Activated T-cell treated with anti-CD3 and anti-CD28 coated beads, Interleukin-2, amount 50 U/mL, for 48 hours (primary cell): Measurements from ENCODE around the gene BICRAL.
"Not testable (repeated sequence)": the region's sequence is repeated elsewhere in the genome, so short reads cannot be mapped to it uniquely, and the experiment has no call there.

Experiments
- DNase-seq, 2 experiments: peaks; one replicate each; pipeline ENCODE4 v3.0.0-alpha.2; 2020

The BICRAL gene

DNA sequence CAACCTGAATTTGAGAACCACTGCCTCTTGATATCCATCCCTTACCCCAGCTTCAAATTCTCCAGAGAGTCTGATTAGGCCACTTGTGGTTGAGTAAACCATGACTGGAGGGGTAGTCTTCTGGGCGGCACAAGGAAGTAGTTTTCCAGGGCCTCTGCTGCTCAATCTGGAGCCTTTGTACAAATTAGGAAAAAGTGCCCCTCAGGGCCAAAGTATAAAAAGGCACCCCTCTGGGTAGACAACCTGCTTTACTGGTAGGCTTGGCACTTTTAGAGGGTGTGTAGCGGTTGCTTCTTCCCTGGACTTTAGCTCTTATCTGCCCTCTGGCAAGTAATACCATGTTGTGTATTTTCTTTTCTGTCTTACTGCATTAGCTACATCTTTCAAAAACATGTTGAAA lies 64.7 kb downstream of the BICRAL start:
- DNase-seq, result no peak

GRCh38 chr6:42848700-42849099 lies 66.8 kb downstream of the BICRAL start:
- no peak for DNase-seq

GRCh38 chr6:42851599-42851998 lies 69.7 kb downstream of the BICRAL start:
- DNase-seq, result no peak

GRCh38 chr6:42860036-42860435 lies 78.2 kb downstream of the BICRAL start:
- no peak for DNase-seq

DNA sequence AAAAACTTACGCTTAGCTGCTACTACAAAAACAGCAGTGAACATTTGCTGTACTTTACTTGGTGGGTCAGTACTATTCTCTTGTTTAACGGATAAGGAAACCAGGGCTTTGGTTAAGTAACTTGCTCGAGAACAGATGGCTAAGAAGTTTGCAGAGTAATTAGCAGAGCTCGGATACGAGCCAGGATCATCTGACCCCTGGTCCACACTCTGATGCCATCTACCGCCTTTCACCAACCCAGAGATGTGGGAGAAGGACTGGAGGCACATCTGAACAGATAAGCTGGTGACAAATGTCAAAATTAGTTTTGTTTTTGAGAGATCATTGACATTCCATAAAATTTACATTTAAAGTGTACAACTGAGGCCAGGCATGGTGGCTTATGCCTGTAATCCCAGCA lies 78.6 kb downstream of the BICRAL start:
- DNase-seq, result no peak

- no peak for DNase-seq
Observed at GRCh38 chr6:42864602-42865001, 82.8 kb downstream of the BICRAL start.

GRCh38 chr6:42870145-42870936 lies 88.5 kb downstream of the BICRAL start:
- DNase-seq, result no peak

- no peak for DNase-seq
Observed at GRCh38 chr6:42871711-42872110, 89.9 kb downstream of the BICRAL start.

- no peak for DNase-seq
Observed at GRCh38 chr6:42873313-42873712, 91.5 kb downstream of the BICRAL start.

DNA sequence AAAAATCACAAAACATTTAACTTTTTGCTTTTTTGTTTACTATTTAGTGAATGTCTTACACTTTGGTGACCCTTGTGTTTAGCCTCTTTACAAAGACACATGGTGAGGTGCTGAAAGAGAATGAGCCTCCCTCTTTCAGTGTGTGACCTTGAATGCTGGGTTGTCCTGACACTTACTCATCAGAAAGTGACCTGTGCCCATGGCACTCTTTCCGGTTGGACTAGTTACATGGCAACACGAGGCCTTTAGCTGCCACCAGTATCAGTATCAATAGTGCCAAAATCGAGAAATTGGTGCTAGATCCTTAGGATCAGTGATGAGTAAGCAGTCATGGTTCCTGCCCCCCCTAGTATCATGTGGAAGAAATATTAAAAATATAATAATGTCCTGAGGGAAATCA lies 95.8 kb downstream of the BICRAL start:
- DNase-seq, result no peak

GRCh38 chr6:42879372-42880239 lies 97.8 kb downstream of the BICRAL start, which contains the start of gene RPL7L1:
TSS of gene RPL7L1 (plus strand) at chr6:42879616. CDS start at chr6:42879911, 295 bp downstream.
- DNase-seq, result peak; percentile 88 to 89

DNA sequence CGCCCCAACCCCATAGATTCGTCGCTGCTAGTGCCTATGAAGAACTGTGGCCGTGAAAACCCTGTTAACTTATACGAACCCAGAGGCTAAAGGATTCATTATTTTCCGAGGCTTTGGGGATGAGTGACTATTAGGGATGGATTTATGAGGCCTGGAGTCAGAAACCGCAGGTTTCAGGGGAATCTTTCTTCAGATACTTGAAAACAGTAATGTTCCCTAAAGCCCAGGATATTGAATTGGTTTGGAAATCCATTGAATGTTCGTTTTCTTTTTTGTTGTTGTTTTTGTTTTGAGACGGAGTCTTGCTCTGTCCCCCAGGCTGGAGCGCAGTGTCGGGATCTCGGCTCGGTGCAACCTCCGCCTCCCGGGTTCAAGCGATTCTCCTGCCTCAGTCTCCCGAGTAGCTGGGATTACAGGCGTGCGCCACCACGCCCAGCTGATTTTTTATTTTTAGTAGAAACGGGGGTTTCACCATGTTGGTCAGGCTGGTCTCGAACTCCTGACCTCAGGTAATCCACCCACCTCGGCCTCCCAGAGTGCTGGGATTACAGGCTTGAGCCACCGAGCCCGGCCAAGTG lies 98.5 kb downstream of the BICRAL start:
- peak in 1 of 2 experiments; percentile 37 for DNase-seq

- DNase-seq, result not testable (repeated sequence)
Observed at GRCh38 chr6:42880871-42881270, 99.0 kb downstream of the BICRAL start.

GRCh38 chr6:42885702-42886101 lies 103.8 kb downstream of the BICRAL start:
- no peak for DNase-seq

DNA sequence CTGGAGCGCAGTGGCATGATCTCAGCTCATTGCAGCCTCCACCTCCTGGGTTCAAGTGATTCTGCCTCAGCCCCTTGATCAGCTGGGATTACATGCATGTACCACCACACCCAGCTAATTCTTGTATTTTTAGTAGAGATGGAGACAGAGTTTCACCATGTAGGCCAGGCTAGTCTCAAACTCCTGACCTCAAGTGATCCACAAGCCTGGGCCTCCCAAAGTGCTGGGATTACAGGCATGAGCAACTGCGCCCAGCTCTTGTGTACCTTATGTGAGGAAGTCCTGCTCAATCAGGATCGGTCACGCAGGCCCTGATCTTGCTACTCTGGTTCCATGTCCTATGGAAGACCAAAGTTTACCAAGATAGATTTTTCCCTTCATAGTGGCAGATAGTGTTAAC lies 106.3 kb downstream of the BICRAL start:
- peak in 1 of 2 experiments; percentile 21 for DNase-seq

DNA sequence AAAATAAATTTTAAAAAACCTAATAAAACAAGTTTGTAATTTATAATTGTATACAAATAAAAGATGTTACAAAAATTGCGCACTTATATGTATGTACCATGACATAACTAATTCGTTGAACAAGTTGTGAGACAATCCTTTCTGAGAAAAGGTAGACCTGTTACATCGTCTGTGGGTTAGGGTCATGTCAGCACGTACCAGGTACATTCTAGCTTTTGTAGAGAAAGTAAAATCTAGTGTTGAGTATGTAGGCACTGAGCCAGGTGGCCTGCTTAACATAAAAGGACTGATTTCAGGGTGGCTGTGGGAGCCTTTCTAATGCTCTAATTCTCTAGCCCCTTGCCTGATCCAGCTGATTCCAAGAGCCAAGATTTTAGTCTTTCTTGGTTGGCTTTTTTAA lies 108.0 kb downstream of the BICRAL start:
- peak; percentile 14 to 26 for DNase-seq

GRCh38 chr6:42890311-42891198 lies 108.7 kb downstream of the BICRAL start:
- peak; percentile 94 to 95 for DNase-seq

GRCh38 chr6:42891199-42891722 lies 109.4 kb downstream of the BICRAL start:
- DNase-seq, result no peak

DNA sequence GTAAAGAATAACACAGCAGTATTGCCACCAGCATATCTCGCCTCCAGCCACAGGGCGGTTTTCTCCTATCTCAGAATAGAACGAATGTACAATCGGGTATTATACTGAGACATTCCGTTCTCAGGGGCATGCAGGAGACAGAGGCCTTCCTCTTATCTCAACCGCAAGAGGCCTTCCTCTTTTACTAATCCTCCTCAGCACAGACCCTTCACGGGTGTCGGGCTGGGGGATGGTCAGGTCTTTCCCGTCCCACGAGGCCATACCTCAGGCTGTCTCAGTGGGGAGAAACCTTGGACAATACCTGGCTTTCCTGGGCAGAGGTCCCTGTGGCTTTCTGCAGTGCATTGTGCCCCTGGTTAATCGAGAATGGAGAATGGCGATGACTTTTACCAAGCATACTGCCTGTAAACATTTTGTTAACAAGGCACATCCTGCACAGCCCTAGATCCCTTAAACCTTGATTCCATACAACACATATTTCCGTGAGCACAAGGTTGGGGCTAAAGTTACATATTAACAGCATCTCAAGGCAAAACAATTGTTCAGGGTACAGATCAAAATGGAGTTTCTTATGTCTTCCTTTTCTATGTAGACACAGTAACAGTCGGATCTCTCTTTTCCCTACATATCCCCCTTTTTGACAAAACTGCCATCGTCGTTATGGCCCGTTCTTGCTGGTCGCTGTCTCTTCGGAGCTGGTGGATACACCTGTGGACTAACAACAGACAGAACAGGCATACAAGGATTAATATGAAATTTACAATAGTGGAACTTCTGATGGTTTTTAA lies 112.4 kb downstream of the BICRAL start:
- not testable (repeated sequence) for DNase-seq

- DNase-seq, result no peak
Observed at GRCh38 chr6:42896178-42896719, 114.4 kb downstream of the BICRAL start.

DNA sequence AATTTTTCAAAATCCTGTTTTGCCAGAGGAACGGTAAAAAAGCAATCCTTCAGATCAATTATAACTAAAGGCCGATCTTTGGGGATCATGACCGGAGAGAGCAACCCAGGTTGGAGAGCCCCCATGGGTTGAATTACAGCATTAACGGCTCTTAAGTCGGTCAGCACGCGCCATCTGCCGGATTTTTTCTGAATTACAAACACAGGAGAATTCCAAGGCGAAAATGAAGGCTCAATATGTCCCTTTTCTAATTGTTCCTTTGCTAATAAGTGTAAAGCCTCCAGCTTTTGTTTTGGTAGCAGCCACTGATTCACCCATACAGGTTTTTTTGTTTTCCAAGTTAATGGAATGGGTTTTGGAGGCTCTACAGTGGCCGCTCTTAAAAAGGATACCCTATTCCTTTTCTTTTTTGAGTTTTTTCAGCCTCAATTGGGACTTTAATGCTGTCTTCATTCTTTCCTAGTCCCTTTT lies 117.1 kb downstream of the BICRAL start:
- peak; percentile 73 to 76 for DNase-seq
